H1 (cell line): ENCODE data around the gene FGF6. TPM values are rescaled to one million over a fixed set of nuclear protein-coding genes. Genes with fewer than 3 reads are reported as not detected.

ENCODE experiments used
- CTCF ChIA-PET: fragments of 300-600 bp; sonication (Branson Sonifier 250); formaldehyde crosslinking; loops from one replicate; lab custom pipeline; 2021; ENCODE audit not compliant: partially characterized antibody; lab: Charles Lee
- POLR2A ChIA-PET: fragments of 300-600 bp; sonication (Branson Sonifier 250); formaldehyde crosslinking; loops from one replicate; lab custom pipeline; 2021; ENCODE audit warnings: inconsistent platforms; ENCODE audit not compliant: partially characterized antibody; lab: Charles Lee
- DNase-seq, 2 experiments: peaks; one replicate each; pipeline versions ENCODE4 v3.0.0 to v3.0.0-alpha.2; 2010 to 2022; ENCODE audit warnings: low spot score in 2 of 2, low read depth in 1 of 2, mixed read lengths in 1 of 2
- FAIRE-seq: peaks from 2 replicates; lab custom pipeline; 2011; peaks lifted over from hg19 to GRCh38; lab: Jason Lieb, UNC
- H2AFZ ChIP-seq: 2 replicates; pipeline ENCODE4 v1.8.1; 2012; ENCODE audit warnings: low read length, inconsistent platforms
- H2AK5ac ChIP-seq: 2 replicates; pipeline ENCODE4 v1.6.1; 2013; ENCODE audit warnings: low read depth, low read length
- H2BK120ac ChIP-seq: replicated peaks from 2 replicates; pipeline ENCODE3; 2013; ENCODE audit warnings: low read depth, low read length, inconsistent platforms
- H2BK12ac ChIP-seq: 2 replicates; pipeline ENCODE4 v1.6.1; 2013; ENCODE audit warnings: low read depth, low read length
- H2BK15ac ChIP-seq: 2 replicates; pipeline ENCODE4 v1.6.1; 2013; ENCODE audit warnings: low read length
- H2BK20ac ChIP-seq: 2 replicates; pipeline ENCODE4 v1.6.1; 2013; ENCODE audit warnings: low read length
- H2BK5ac ChIP-seq: 2 replicates; pipeline ENCODE4 v1.6.1; 2013; ENCODE audit warnings: low read depth, low read length
- H3K14ac ChIP-seq: 2 replicates; pipeline ENCODE4 v1.6.1; 2013; ENCODE audit warnings: inconsistent platforms; ENCODE audit not compliant: insufficient read length
- H3K18ac ChIP-seq: 2 replicates; pipeline ENCODE4 v1.6.1; 2013; ENCODE audit warnings: low read length; ENCODE audit errors: extremely low read depth
- H3K23ac ChIP-seq: 2 replicates; pipeline ENCODE4 v1.6.1; 2013; ENCODE audit warnings: inconsistent platforms; ENCODE audit not compliant: insufficient read length
- H3K23me2 ChIP-seq: 2 replicates; pipeline ENCODE4 v1.6.1; 2013; ENCODE audit warnings: low read depth, low read length
- H3K27ac ChIP-seq: 2 replicates; pipeline ENCODE4 v1.6.1; 2011; ENCODE audit warnings: low read depth, low read length, inconsistent platforms
- H3K27me3 ChIP-seq, 4 experiments: replicated peaks in 1 of 4; 1 replicate in 1 of 4; 2 replicates in 3 of 4; pipeline versions ENCODE4 v1.6.1 to v1.8.1; 2011 to 2013; ENCODE audit warnings: low read length in 3 of 4, mild to moderate bottlenecking in 3 of 4, inconsistent platforms in 2 of 4, mixed read lengths in 2 of 4, moderate library complexity in 1 of 4; ENCODE audit not compliant: control insufficient read depth in 3 of 4, insufficient read depth in 3 of 4; ENCODE audit errors: extremely low read depth in 1 of 4
- H3K36me3 ChIP-seq, 4 experiments: 2 replicates each; pipeline versions ENCODE4 v1.6.1 to v1.8.1; 2011 to 2013; ENCODE audit warnings: mild to moderate bottlenecking in 4 of 4, low read length in 3 of 4, moderate library complexity in 2 of 4, control low read depth in 1 of 4, inconsistent platforms in 1 of 4; ENCODE audit not compliant: insufficient read depth in 4 of 4, control insufficient read depth in 2 of 4
- H3K4ac ChIP-seq: replicated peaks from 2 replicates; pipeline ENCODE3; 2013; ENCODE audit warnings: low read length, low read depth, mixed read lengths, inconsistent platforms; ENCODE audit not compliant: insufficient read length
- H3K4me1 ChIP-seq, 4 experiments: replicated peaks in 1 of 4; 1 replicate in 1 of 4; 2 replicates in 3 of 4; pipeline versions ENCODE4 v1.6.1 to v1.8.1; 2011 to 2013; ENCODE audit warnings: low read length in 3 of 4, inconsistent platforms in 2 of 4, mixed read lengths in 1 of 4; ENCODE audit not compliant: insufficient read depth in 4 of 4, control insufficient read depth in 3 of 4
- H3K4me2 ChIP-seq, 2 experiments: 2 replicates each; pipeline versions ENCODE4 v1.6.1 to v1.8.1; 2011 to 2013; ENCODE audit warnings: low read depth in 2 of 2, low read length in 2 of 2, control low read depth in 1 of 2, inconsistent platforms in 1 of 2, mild to moderate bottlenecking in 1 of 2; ENCODE audit not compliant: insufficient read depth in 1 of 2
- H3K4me3 ChIP-seq, 4 experiments: fragments of 200-600, 300-600 bp in 1 of 4; sonication (generic), shearing (Covaris generic), sonication (Bioruptor Twin) in 1 of 4; 2 replicates each; pipeline versions ENCODE4 v1.5.1 to v1.8.1; 2011 to 2016; ENCODE audit warnings: low read length in 4 of 4, low read depth in 3 of 4, control low read depth in 2 of 4, inconsistent platforms in 2 of 4, mild to moderate bottlenecking in 2 of 4, mixed read lengths in 1 of 4, moderate library complexity in 1 of 4; ENCODE audit not compliant: insufficient read depth in 2 of 4; ENCODE audit errors: extremely low read depth in 1 of 4
- H3K56ac ChIP-seq: replicated peaks from 2 replicates; pipeline ENCODE3; 2013; ENCODE audit warnings: low read depth, mild to moderate bottlenecking, mixed read lengths, low read length, inconsistent platforms; ENCODE audit not compliant: insufficient read length
- H3K79me1 ChIP-seq: 2 replicates; pipeline ENCODE4 v1.6.1; 2013; ENCODE audit warnings: low read depth, low read length, control low read depth
- H3K79me2 ChIP-seq, 2 experiments: 2 replicates each; pipeline versions ENCODE4 v1.6.1 to v1.8.1; 2012 to 2013; ENCODE audit warnings: low read length in 2 of 2, mild to moderate bottlenecking in 2 of 2, inconsistent platforms in 1 of 2; ENCODE audit not compliant: insufficient read depth in 2 of 2, control insufficient read depth in 1 of 2
- H3K9ac ChIP-seq, 4 experiments: replicated peaks in 1 of 4; 1 replicate in 1 of 4; 2 replicates in 3 of 4; pipeline versions ENCODE4 v1.6.1 to v1.8.1; 2011 to 2013; ENCODE audit warnings: low read depth in 3 of 4, low read length in 3 of 4, control low read depth in 2 of 4, mild to moderate bottlenecking in 2 of 4, moderate library complexity in 2 of 4, inconsistent platforms in 1 of 4; ENCODE audit errors: extremely low read depth in 1 of 4
- H3K9me3 ChIP-seq, 2 experiments: 2 replicates each; pipeline versions ENCODE4 v1.6.1 to v1.8.1; 2012 to 2013; ENCODE audit warnings: mild to moderate bottlenecking in 2 of 2, moderate library complexity in 2 of 2, control low read depth in 1 of 2, inconsistent platforms in 1 of 2, low read depth in 1 of 2, low read length in 1 of 2, mixed read lengths in 1 of 2; ENCODE audit not compliant: insufficient read depth in 2 of 2
- H4K20me1 ChIP-seq, 2 experiments: replicated peaks in 1 of 2; 2 replicates each; pipeline versions ENCODE3 to v1.8.1; 2011 to 2013; ENCODE audit warnings: inconsistent platforms in 2 of 2, low read length in 2 of 2, mild to moderate bottlenecking in 1 of 2; ENCODE audit not compliant: insufficient read depth in 2 of 2, control insufficient read depth in 1 of 2
- H4K5ac ChIP-seq: 2 replicates; pipeline ENCODE4 v1.6.1; 2013; ENCODE audit warnings: low read length, low read depth, mixed read lengths, inconsistent platforms; ENCODE audit not compliant: insufficient read length
- H4K8ac ChIP-seq: 2 replicates; pipeline ENCODE4 v1.8.0; 2013; ENCODE audit warnings: mild to moderate bottlenecking, moderate library complexity, low read length, inconsistent platforms; ENCODE audit not compliant: insufficient read depth; ENCODE audit errors: extremely low read depth
- H4K91ac ChIP-seq: replicated peaks from 2 replicates; pipeline ENCODE3; 2013; ENCODE audit warnings: low read length, mixed read lengths, inconsistent platforms; ENCODE audit not compliant: insufficient read length
- CTBP2 ChIP-seq: IDR thresholded peaks from 2 replicates; pipeline ENCODE4 v1.7.0; 2011; ENCODE audit warnings: borderline replicate concordance, mild to moderate bottlenecking, moderate library complexity, mixed read lengths, low read length; ENCODE audit not compliant: insufficient read depth, insufficient read length
- POLR2A ChIP-seq, 2 experiments: IDR thresholded peaks; 1 replicate in 1 of 2; 2 replicates in 1 of 2; pipeline ENCODE4 v1.6.1; 2011; ENCODE audit warnings: low read depth in 2 of 2, low read length in 2 of 2, mild to moderate bottlenecking in 2 of 2; ENCODE audit errors: control extremely low read depth in 1 of 2
- SP4 ChIP-seq: IDR thresholded peaks from 2 replicates; pipeline ENCODE4 v1.6.1; 2012; ENCODE audit warnings: low read length, inconsistent platforms
- SUZ12 ChIP-seq: fragments of 200-600 bp; sonication (generic); IDR thresholded peaks from 2 replicates; pipeline ENCODE4 v1.6.1; 2012; ENCODE audit warnings: mild to moderate bottlenecking, inconsistent platforms, low read length, moderate library complexity, mixed read lengths
- WGBS, 2 experiments: shearing (Covaris generic) in 1 of 2; methylation state at CpG; one replicate each; pipeline versions ENCODE4 v1.1.6 to v1.1.7; 2013 to 2015; ENCODE audit warnings: low lambda C conversion rate in 2 of 2, mixed read lengths in 2 of 2, inconsistent platforms in 1 of 2, low coverage in 1 of 2, missing lambda C conversion rate in 1 of 2; ENCODE audit not compliant: insufficient replicate concordance in 2 of 2, insufficient coverage in 1 of 2, insufficient read length in 1 of 2; ENCODE audit errors: extremely low coverage in 1 of 2, missing lambda C conversion rate in 1 of 2; 5-methylcytosine and 5-hydroxymethylcytosine counted together
- polyA plus RNA-seq, 7 experiments: library from polyadenylated mRNA; depleted of rRNA in 3 of 7; stranded (reverse) in 5 of 7; unstranded in 2 of 7; fragments of >200 nt in 5 of 7; fragments of 200-250 nt in 2 of 7; gene quantifications; 1 replicate in 5 of 7; 2 replicates in 1 of 7; 4 replicates in 1 of 7; pipeline versions ENCODE4 v1.2.1 to v1.2.3, GENCODE V29; 2011 to 2013; ENCODE audit warnings: missing spikeins in 2 of 7, mixed read lengths in 2 of 7
- total RNA-seq: library from RNA; stranded (reverse); fragmentation: NEBNext Ultra II Directional; extraction: Animal tissue kit (Norgen Biotek cat#: 25700); gene quantifications from 2 replicates; pipeline ENCODE4 v1.2.1, GENCODE V29; 2021

Gene FGF6
- total and polyA plus RNA-seq, 2 of the 8 experiments (the other 6 are each of a cell fraction or from before 2014, with no cell fraction given) = not detected

DNA sequence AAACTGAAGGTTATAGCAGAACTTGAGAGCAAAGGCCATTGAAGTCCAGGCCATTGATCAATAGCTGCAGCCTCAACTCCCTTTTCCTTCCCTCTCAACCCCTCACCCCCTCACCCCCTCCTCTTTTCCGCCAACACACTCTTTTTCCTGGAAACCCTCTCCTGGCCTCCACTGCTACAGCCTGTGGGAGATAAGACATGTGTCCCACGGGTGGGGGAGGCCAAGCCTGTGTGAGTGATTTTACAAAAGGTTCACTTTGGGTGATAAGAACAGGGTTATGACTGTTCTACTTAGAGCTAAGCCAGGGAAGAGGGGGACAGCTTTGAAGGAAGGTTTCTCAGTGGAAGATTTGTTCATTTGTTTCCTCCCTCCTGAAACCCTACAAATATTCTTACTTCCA is 57.0 kb downstream of the FGF6 start:
- Histone ChIP-seq H3K56ac (no peak overlapping the region), H3K9me3 (no peaks in the 10 kb centered on the region), H3K27me3 (peaks cover 0 to 1% (median 0%) of the 10 kb centered on the region in 4 experiments; a peak in 1 of 7 replicates), H3K14ac (no peak overlapping the region), H3K4me3 (no peak overlapping the region), H4K8ac (no peak overlapping the region), H3K4me2 (no peak overlapping the region), H2BK15ac (no peak overlapping the region), H3K18ac (no peak overlapping the region), H2BK12ac (no peak overlapping the region), H2BK20ac (no peak overlapping the region), H3K4me1 (peaks cover 0 to under 1% (median 0%) of the 10 kb centered on the region in 4 experiments; a peak in 1 of 7 replicates), H2AK5ac (no peak overlapping the region), H4K91ac (no peak overlapping the region), H4K5ac (no peak overlapping the region), H3K79me1 (no peaks in the 10 kb centered on the region), H4K20me1 (no peaks in the 10 kb centered on the region), H3K9ac (no peak overlapping the region), H3K27ac (no peak overlapping the region), H2BK5ac (no peak overlapping the region), H3K4ac (no peak overlapping the region), H2AFZ (no peak overlapping the region), H2BK120ac (no peak overlapping the region), H3K36me3 (no peaks in the 10 kb centered on the region), H3K23me2 (no peaks in the 10 kb centered on the region), H3K23ac (no peak overlapping the region), H3K79me2 (no peaks in the 10 kb centered on the region)
- POLR2A ChIA-PET = no interaction called here
- CTCF ChIA-PET = interaction anchor here (1.5 to 1.6 kb wide), 2 partner anchors 17 to 138 kb away, joined by 5 read pairs; no protein-coding TSS in a partner anchor
- DNase-seq (no peak), FAIRE-seq (no peak)
- 80% methylated on average over 1 to 2 of the region's 2 CpGs for WGBS, 2 experiments
- TF ChIP-seq CTBP2 = no peak
- no peak for TF ChIP-seq POLR2A (IDR thresholded peaks at IDR 0.05; ENCODE audit: control extremely low read depth in 1 of 2, low read depth in 2 of 2, low read length in 2 of 2)
- no peak for TF ChIP-seq SP4
- TF ChIP-seq SUZ12 = no peak
